ENCODE measurements around the gene RAPGEF4.

- no peak for TF ChIP-seq CTCF (IDR thresholded peaks at IDR 0.05 in 4 of 5, conservative IDR thresholded peaks at IDR 0.05 in 1 of 5)
- TF ChIP-seq POLR2A (IDR thresholded peaks at IDR 0.05) = no peak
Measured at GRCh38 chr2:173043476-173043875, 307.8 kb downstream of the RAPGEF4 start.
